Nephron progenitor cell (in vitro differentiated cells): ENCODE data around the gene CDS1.
"Not testable (repeated sequence)": the region's sequence is repeated elsewhere in the genome, so short reads cannot be mapped to it uniquely, and the experiment has no call there.

Experiments
- DNase-seq: peaks from one replicate; pipeline ENCODE4 v3.0.0; 2021
- H3K27ac Mint-ChIP-seq: 2 replicates; pipeline ENCODE4 v1.8.0; 2021; ENCODE audit warnings: mild to moderate bottlenecking, moderate library complexity, mixed read lengths
- H3K27me3 Mint-ChIP-seq: 2 replicates; pipeline ENCODE4 v1.8.0; 2021; ENCODE audit warnings: mild to moderate bottlenecking, low read depth, mixed read lengths; ENCODE audit not compliant: poor library complexity
- H3K36me3 Mint-ChIP-seq: 2 replicates; pipeline ENCODE4 v1.8.0; 2021; ENCODE audit warnings: low read depth, mixed read lengths
- H3K4me1 Mint-ChIP-seq: 2 replicates; pipeline ENCODE4 v1.8.0; 2021; ENCODE audit warnings: mixed read lengths
- H3K4me3 Mint-ChIP-seq: 2 replicates; pipeline ENCODE4 v1.8.0; 2021; ENCODE audit warnings: mild to moderate bottlenecking, moderate library complexity, mixed read lengths
- H3K9me3 Mint-ChIP-seq: 2 replicates; pipeline ENCODE4 v1.8.0; 2021; ENCODE audit warnings: mild to moderate bottlenecking, moderate library complexity, mixed read lengths
- CTCF ChIP-seq: fragments of 200-600 bp; sonication (generic); IDR thresholded peaks from 2 replicates; pipeline ENCODE4 v1.5.0; 2021; ENCODE audit warnings: antibody characterized with exemption

CDS1 gene

DNA sequence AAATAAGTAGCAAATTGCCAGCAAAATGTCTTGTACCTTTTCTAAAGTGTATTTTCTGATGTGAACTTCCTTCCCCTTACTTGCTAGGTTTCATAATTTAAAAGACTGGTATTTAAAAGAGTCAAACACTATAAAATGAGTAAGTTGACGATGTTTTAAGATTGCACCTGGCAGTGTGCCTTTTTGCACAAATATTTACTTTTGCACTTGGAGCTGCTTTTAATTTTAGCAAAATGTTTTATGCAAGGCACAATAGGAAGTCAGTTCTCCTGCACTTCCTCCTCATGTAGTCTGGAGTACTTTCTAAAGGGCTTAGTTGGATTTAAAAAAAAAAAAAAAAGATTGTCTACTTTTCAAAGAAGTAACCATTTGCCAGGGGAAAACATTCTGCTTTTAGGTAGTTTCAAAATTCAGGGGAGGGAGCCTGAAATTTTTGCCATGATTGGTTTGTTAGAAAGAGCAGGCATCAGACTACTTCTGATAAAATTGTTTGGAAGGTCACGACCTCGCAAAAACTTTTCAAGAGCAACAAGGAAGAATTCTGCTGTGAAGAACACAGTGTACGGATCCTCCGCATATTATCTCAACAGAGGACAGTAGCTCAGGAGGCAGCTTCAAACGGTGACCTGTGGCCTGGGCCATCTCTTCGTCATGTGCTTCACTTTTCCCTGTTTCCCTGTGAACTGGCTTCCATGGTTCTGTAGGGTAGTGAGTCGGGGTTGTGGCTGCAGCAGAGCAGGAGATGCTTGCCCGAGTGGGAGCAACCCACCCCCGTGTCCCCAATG is 66.1 kb downstream of the CDS1 start:
- no peaks in the 10 kb centered on the region for H3K9me3 Mint-ChIP-seq
- no peaks in the 10 kb centered on the region for H3K36me3 Mint-ChIP-seq
- H3K27me3 Mint-ChIP-seq, result no peaks in the 10 kb centered on the region
- no peak overlapping the region for H3K27ac Mint-ChIP-seq
- no peak for DNase-seq
- peaks cover 4% of the 10 kb centered on the region for H3K4me1 Mint-ChIP-seq
- no peak overlapping the region for H3K4me3 Mint-ChIP-seq
- TF ChIP-seq CTCF, result no peak

DNA sequence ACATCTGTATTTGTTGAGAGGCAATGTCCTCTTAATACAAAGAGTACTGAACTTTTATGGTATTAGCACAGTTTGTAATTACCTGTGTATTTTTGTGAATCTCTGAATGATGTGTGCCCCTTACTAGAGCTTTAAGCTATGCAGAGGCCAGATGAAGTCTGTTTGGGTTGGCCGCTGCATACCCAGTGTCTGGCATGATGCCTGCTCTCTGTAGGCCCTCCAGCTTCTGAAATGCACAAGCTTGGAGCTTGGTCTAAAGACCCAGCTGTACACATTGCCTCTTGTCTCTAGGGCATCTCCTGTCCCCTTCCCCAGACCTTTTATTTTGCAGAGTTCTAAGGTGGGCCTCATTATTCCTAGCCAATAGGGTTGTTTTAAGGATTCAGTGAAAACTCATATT is 68.6 kb downstream of the CDS1 start:
- H3K4me1 Mint-ChIP-seq, result peaks cover 4% of the 10 kb centered on the region
- peaks cover 7% of the 10 kb centered on the region for H3K9me3 Mint-ChIP-seq
- H3K4me3 Mint-ChIP-seq, result no peak overlapping the region
- peaks cover 3% of the 10 kb centered on the region for H3K36me3 Mint-ChIP-seq
- DNase-seq, result no peak
- H3K27me3 Mint-ChIP-seq, result peaks cover 3% of the 10 kb centered on the region
- no peak overlapping the region for H3K27ac Mint-ChIP-seq
- TF ChIP-seq CTCF, result no peak

DNA sequence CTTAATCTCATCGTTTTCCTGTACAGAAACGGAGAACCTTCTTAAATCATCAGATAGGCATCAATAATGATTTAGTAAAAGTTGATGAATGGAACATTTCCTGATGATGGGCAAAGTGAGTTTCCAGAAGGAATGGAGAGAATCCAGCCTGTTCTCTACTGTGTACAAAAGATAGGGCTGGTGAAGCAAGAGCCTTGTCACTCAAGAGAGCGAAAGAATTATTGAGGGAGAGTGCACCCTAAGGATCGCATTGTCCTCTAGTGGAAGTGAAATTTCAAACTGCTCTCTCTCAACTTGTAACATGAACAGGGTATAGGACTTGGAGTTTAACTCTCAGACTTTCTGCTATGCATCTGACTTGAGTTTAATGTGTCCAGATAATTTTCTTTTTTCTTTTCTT is 69.6 kb downstream of the CDS1 start:
- no peak overlapping the region for H3K4me3 Mint-ChIP-seq

DNA sequence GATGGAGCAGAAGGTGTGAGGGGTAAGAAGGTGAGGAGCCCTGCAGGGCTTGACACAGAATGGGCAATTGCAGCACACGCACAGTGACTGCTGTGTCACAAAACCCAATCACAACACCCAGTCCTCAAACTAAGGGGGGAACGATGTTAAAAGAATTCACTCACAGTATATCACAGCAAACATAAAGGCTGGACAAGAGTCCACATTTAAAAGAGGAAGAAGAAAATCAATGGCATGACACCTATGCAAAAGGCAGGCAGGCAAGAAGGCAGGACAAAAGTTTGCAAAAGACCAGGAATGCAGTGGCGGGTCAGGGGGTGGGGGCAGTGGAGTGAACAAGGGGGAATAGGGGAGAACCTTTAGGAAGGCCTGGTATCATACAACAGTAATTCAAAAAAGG is 77.7 kb downstream of the CDS1 start:
- peaks cover 35% of the 10 kb centered on the region for H3K9me3 Mint-ChIP-seq
- H3K4me3 Mint-ChIP-seq, result no peak overlapping the region
- H3K27ac Mint-ChIP-seq, result no peak overlapping the region
- H3K27me3 Mint-ChIP-seq, result peaks cover 3% of the 10 kb centered on the region
- no peak for TF ChIP-seq CTCF
- H3K36me3 Mint-ChIP-seq, result peaks cover 33% of the 10 kb centered on the region
- no peaks in the 10 kb centered on the region for H3K4me1 Mint-ChIP-seq
- no peak for DNase-seq

More for the DNA sequence above, 69.6 kb downstream of the CDS1 start:
- DNase-seq, result no peak
- H3K27me3 Mint-ChIP-seq, result peaks cover 3% of the 10 kb centered on the region
- H3K27ac Mint-ChIP-seq, result no peak overlapping the region
- peaks cover 4% of the 10 kb centered on the region for H3K4me1 Mint-ChIP-seq
- no peak for TF ChIP-seq CTCF
- H3K9me3 Mint-ChIP-seq, result peaks cover 15% of the 10 kb centered on the region
- peaks cover 12% of the 10 kb centered on the region for H3K36me3 Mint-ChIP-seq

GRCh38 chr4:84661191-84661939 is 78.4 kb downstream of the CDS1 start:
- H3K4me1 Mint-ChIP-seq, result no peaks in the 10 kb centered on the region

DNA sequence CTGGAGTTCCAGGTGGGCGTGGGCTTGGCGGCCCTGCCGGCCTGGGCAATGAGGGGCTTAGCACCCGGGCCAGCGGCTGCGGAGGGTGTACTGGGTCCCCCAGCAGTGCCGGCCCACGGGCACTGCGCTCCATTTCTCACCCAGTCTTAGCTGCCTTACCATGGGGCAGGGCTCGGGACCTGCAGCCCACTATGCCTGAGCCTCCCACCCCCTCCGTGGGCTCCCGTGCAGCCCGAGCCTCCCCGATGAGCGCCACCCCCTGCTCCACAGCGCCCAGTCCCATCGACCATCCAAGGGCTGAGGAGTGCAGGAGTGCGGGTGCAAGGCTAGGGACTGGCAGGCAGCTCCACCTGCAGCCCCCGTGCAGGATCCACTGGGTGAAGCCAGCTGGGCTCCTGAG is 81.8 kb downstream of the CDS1 start:
- H3K4me1 Mint-ChIP-seq, DNase-seq, H3K27me3 Mint-ChIP-seq, H3K27ac Mint-ChIP-seq, H3K4me3 Mint-ChIP-seq: not testable (repeated sequence)
- peaks cover 45% of the 10 kb centered on the region for H3K36me3 Mint-ChIP-seq
- peaks cover 18% of the 10 kb centered on the region for H3K9me3 Mint-ChIP-seq

More at GRCh38 chr4:84661191-84661939, 78.4 kb downstream of the CDS1 start:
- Mint-ChIP-seq H3K4me3 (no peak overlapping the region), H3K27ac (no peak overlapping the region), H3K36me3 (peaks cover 39% of the 10 kb centered on the region), H3K9me3 (peaks cover 37% of the 10 kb centered on the region), H3K27me3 (no peaks in the 10 kb centered on the region)
- TF ChIP-seq CTCF, result no peak
- DNase-seq, result no peak
